Measurements from ENCODE around the gene CDH23.

CDH23 gene

DNA sequence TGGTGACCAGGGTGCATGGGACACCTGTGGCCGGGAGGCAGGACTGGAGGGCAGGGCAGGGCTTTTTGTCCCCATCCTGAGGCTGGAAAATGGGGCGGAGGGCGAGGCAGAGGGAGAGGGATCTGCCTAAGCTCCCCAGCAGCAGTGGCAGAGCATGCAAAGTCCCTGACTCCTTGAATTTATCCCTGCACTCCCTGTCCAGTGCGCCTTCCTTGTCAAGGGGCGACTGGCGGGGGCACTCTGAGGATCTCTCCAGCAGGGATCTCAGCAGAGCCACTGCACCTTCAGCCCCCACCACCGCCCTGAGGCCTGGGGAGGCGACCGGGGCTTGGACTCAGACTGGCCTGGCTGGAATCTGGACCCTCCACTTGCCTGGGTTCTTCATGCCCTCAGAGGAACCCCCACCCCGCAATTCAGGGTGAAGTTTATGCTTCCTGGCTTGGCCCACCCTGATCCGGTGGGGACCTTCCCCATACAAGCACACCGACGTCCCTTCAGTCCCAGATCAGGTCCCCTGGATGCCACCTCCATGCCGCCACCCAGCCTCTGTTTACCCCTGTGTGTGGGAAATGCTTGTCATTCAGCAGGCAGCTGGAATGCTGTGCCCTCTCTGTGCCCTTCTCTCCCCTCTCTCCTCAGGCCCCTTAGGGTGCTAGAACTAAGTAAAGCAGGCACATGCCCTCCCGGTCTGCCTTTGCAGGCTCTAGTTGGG lies 46.3 kb downstream of the CDH23 start:
- no peak for DNase-seq

DNA sequence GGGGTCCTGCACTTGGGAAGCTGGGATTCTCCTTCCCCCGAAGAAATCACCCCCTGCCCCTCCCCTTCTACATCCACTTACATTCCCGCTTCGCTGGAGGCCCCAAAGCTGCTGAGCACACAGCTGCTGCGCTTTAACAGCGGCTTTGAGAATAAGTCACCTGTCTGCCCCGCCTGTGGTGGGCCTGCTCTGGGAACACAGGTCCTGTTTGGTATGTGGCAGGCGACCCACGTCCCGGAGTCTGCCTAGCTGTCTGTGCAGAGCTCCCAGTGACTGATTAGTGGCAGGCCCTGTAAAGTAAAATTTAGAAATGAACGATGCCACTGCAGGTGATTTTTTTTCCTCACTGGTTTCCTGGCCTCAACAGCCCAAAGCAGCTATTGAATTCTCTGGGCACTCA lies 47.0 kb downstream of the CDH23 start:
- DNase-seq, result no peak

DNA sequence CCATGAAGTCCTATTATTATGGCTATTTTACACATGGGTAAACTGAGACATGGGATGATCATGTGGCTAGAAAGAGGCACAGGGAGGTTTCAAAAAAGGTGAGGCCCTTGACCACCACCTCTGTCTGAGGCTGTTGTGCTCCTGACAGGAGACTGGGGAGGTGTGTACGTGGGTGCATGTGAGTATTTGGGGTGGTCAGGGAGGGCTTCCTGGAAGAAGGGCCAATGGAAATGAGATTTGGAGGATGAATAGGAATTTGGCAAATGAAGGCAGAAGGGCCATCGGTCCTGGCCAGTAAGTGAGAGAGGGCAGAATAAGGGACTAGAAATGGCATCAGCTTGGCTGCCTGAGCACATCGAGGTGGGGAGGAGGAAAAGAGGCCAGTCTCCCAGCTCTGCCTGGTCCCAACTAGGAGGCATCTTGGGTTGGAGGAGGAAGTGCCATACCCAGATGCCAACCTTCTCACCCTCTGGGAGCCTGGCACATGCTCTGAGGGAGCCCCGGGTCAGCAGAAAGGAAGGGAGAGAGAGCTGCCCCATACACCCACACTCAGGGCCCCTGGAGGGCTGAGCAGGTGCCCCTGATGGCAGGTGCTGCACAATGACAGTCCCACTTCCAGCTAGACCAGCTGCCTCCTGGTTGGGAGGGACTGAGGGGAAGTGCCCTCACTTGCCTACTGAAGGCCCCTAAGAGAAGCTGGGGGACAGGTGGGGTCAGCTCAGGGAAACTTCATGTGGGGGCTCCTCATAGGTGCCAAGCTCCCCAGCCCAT lies 47.7 kb downstream of the CDH23 start:
- no peak for DNase-seq

- no peak for DNase-seq
These were observed 51.0 kb downstream of the CDH23 start for GRCh38 chr10:71447676-71448075.

DNA sequence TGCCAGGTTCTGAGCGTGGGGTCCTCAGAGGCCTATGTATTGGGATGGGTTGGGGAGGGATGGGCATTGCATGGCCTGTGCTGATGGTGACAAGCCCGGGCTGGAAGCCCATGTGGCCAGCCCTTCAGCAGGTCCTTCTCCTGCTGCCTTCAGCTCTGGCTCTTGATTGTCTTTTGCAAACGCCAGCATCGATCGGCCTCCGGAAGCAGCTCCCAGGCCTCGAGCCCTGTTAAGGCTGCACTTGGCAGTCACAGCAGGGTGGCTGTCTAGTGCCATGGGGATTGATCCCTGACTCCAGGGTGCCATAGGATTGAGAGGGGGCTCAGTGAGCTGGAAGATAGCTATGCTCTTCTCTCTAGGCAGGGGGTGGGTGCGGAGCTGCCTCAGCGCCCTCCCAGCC lies 51.4 kb downstream of the CDH23 start:
- no peak for DNase-seq

- DNase-seq, result no peak
These were observed 52.3 kb downstream of the CDH23 start for GRCh38 chr10:71449026-71449425.

- DNase-seq, result no peak
These were observed 55.0 kb downstream of the CDH23 start for GRCh38 chr10:71451754-71452153.

- DNase-seq, result no peak
These were observed 56.5 kb downstream of the CDH23 start for GRCh38 chr10:71453186-71453585.

DNA sequence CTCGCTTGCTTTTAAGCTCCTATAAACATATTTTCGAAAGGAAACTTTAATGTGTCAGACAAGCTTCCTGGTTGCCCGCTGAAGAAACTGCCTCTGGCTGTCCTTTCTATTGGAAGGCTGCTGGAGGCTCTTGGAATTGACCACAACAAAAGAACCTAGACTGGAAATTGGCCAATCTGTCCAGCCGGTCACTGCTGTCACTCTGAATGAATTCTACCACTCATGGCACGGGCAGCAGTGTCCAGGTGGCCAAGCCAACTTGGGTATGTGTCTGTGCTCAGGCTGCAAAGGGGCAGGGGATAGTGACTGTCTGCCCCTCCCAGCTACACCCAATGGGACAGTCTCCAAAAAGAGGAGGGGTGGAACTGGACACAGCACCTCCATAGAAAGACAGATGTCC lies 57.6 kb downstream of the CDH23 start:
- DNase-seq, result no peak

GRCh38 chr10:71455035-71455434 lies 58.3 kb downstream of the CDH23 start:
- DNase-seq, result no peak

DNA sequence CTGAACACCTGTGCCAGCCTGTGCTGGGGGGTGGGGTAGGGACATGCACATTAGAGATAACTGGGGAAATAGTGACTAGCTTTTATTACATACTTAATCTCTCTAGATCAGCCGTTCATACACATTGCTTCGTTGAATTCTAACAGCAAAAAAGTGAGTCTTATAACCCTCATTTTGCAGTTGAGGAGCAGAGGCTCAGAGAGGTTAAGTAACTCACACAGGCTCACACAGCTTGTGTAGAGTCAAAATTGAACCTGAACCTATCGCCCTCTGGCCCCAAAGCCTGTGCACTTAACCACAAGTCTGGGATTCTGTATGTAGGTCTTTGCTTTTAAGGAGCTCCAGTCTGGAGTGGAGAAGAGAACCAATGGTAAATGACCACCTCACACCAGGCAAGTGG lies 59.9 kb downstream of the CDH23 start:
- DNase-seq, result no peak

- no peak for DNase-seq
These were observed 61.2 kb downstream of the CDH23 start for GRCh38 chr10:71457908-71458307.

DNA sequence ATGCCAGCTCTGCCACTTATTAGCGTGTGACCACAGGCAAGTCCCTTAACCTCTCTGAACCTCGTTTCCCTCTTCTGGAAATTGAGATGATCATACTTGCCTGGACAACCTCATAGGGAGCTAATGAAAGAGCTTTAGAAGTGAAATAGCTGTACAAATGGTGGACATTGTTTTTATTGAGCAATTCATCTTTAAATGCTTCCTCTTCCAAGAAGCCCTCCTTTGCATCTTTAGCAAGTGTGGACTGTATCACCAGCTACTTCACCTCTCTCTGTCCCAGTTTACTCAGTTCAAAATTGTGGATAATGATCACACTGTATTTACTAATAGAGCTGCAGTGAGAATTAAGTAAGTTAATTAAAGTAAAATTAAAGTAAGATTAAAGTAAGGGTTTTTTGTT lies 61.7 kb downstream of the CDH23 start:
- no peak for DNase-seq

GRCh38 chr10:71459513-71459912 lies 62.8 kb downstream of the CDH23 start:
- DNase-seq, result no peak

GRCh38 chr10:71460615-71461014 lies 63.9 kb downstream of the CDH23 start:
- no peak for DNase-seq

DNA sequence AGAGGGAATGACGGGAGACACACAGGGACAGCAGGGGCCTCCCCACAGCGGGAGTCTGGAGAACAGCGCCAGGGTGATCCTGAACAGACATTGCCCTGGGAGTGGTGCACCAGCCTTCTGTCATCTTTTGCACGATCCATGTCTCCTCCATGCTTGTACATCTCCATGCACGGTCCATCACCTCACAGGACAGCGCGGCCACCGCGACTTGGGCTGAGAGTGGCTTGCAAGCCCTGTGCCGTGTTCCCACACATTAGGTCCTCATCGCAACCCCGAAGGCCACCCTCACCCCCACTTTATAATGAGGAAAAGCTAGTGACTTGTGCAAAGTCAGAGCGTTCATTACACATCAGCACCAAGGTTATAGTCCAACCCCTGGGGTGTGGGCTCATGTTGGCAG lies 64.7 kb downstream of the CDH23 start:
- DNase-seq, result no peak

DNA sequence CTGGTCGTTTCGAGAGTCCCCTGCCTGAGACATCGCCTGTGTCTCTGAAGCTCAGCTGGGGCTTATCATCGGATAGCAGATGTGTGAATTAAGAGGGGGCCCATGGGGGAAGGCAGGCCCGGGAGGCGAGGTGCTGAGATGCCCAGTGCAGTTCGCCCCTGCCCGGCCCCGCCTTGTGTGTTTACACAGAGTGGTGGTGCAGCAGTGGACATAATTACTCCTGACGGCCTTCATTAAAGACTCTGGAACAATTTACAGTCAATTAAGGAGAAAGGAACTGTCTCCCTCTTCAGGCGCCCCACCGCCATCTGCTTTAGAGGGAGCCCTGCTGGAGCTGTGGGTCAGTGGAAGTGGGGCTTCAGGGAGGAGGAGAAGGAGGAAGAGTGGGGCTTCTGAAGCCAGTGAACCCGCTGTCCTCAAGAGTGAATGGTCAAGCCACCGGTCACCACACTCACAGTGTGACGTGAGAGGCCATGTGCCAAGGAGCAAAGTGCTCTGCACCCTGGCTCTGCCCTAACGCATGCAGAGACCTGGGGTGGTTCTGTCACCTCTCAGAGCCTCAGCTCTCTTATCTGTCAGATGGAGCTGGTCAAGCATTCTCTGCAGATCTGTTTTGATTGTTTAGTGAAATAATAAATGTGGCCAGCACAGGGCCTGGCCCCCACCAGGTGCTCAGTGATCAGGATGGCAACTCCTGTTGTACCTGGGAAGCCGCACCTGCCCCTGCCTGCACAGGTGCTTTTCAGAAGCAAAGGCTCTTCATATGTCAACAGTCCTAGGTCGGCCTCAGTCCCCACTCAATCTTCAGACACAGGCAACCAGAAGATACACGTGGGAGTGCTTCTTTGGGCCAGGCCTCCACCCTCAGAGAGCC lies 65.6 kb downstream of the CDH23 start:
- no peak for DNase-seq

DNA sequence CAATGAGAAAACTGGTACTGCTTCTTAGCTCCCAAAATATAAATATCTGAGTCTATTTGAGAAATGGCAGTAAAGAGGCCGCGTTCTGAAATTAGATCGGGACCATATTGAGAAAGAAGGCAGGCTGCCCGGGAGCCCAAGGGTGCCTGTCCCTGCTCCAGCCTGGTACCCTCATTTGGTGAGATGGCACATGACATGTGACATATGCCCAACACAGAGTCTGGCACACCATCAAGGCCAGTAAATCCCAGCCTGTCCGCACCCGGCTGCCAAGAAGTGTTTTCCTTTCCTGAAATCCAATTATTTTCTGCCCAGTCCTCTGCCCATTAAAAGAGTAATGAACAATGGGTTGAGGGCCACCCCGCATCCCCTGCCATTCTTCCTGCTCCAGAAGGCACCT lies 66.4 kb downstream of the CDH23 start:
- DNase-seq, result no peak

DNA sequence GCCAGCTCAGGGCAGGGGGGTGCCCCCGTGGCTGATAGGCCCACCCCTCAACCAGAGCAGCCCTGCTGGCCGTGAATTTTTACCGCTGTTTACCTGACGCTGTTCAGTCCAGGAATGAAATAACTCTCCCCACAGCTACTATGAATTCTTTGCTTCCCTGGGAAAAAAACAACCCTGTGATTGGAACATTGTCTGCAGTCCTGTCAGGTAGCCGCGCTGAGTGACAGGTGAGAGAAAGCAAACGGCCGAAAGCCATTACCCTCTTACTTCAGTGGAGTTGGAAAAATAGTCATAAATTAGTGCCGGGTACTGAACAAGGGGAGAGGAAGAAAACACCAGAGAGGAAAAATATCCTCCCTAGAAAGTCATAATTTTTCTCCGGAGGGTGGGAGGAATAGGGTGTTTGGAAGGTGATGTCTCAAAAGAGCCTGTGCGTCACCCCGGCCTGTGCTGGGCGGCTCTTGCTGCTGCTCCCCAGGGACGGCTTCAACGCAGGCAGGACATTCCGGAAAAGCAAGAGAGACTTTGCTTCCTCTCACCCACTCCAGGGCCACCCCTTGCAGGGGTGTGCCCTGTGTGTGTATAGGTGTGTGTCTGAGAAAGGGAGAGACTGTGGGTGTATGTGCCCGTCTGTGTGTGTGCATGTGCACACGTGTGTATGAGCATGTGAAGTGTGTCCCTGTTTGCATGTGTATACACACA lies 69.0 kb downstream of the CDH23 start:
- DNase-seq, result no peak

- no peak for DNase-seq
These were observed 69.6 kb downstream of the CDH23 start for GRCh38 chr10:71466330-71466729.

- DNase-seq, result no peak
These were observed 70.4 kb downstream of the CDH23 start for GRCh38 chr10:71467161-71467560.

DNA sequence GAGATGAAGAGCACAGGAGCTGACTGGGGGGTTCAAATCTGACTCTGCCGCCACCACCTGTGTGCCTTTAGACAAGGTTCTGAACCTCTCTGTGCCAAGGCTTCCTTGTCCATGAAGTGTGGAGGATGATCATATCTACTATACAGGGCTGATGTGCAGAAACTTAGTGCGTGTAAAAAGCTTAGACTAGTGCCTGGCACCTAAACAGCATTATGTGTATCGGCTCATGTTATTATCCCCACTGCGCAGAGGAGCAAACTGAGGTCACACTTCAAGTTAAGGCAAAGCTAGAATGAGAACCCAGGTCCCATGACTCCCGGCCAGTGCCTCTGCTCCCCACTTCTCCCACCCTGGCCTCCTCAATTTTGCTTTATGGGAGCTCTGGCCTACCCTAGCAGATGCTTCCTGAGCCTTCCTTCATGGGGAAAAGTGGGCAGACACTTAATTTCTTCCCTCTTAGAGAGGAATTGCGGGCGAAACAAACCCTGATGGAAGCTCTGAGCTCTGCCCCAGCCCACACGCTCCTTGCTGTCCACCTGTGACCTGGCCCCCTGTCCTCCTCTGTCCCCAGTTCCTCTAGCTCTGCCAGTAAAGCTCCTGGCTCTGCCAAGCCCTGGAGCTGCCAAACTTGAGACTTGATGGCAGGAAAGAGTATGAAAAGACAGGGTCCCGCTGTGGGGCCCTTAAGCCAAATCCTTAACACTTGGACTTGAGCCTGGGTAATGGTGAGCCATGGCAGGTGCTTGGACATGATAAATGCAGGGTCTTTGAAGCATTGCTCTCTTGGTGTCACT lies 71.0 kb downstream of the CDH23 start:
- no peak for DNase-seq

All from bone marrow (tissue), 2 donors.